Upper lobe of left lung (tissue), 6 donors: ENCODE data around the gene TRUB2. TPM values are rescaled to one million over a fixed set of nuclear protein-coding genes. Genes with fewer than 3 reads are reported as not detected.

ENCODE experiments used
- ATAC-seq, 2 donors: fragments of 200-7000 bp; cut with Tn5 transposase; one replicate each; pipeline ENCODE4 v1.9.1; 2022; ENCODE audit warnings: mild to moderate bottlenecking in 2 of 2, moderate library complexity in 2 of 2; ENCODE audit not compliant: low FRiP score in 2 of 2
- DNase-seq, 2 donors: peaks; one replicate each; pipeline ENCODE4 v3.0.0-alpha.2; 2019 to 2020
- H3K27ac ChIP-seq, 4 donors: fragments of 200-600 bp; sonication (generic); one replicate each; pipeline ENCODE4 v1.5.1; 2016 to 2019
- H3K27me3 ChIP-seq, 4 donors: fragments of 200-600 bp; sonication (generic); one replicate each; pipeline ENCODE4 v1.5.1; 2017 to 2019
- H3K36me3 ChIP-seq, 4 donors: fragments of 200-600 bp; sonication (generic); one replicate each; pipeline ENCODE4 v1.5.1; 2016 to 2019
- H3K4me1 ChIP-seq, 4 donors: fragments of 200-600 bp; sonication (generic); one replicate each; pipeline ENCODE4 v1.5.1; 2018 to 2019
- H3K4me3 ChIP-seq, 4 donors: fragments of 200-600 bp; sonication (generic); one replicate each; pipeline ENCODE4 v1.5.1; 2017 to 2019; ENCODE audit warnings: mild to moderate bottlenecking in 2 of 4, moderate library complexity in 1 of 4
- H3K9me3 ChIP-seq, 4 donors: fragments of 200-600 bp; sonication (generic); one replicate each; pipeline ENCODE4 v1.5.1; 2018 to 2019
- EP300 ChIP-seq, 4 donors: sonication (generic); formaldehyde crosslinking; IDR thresholded peaks; one replicate each; pipeline ENCODE4 v1.5.1; 2017; ENCODE audit warnings: antibody characterized with exemption in 4 of 4, control low read depth in 2 of 4
- POLR2A ChIP-seq, 4 donors: fragments of 450-650 bp; IDR thresholded peaks; one replicate each; pipeline ENCODE4 v1.5.1; 2016 to 2017; ENCODE audit warnings: antibody characterized with exemption in 4 of 4, mild to moderate bottlenecking in 2 of 4
- POLR2AphosphoS5 ChIP-seq, 2 donors: sonication (generic); formaldehyde crosslinking; IDR thresholded peaks; one replicate each; pipeline ENCODE4 v1.5.1; 2017; ENCODE audit warnings: antibody characterized with exemption in 2 of 2
- WGBS, 2 donors: methylation state at CpG; one replicate each; pipeline ENCODE4 v1.1.5; 2017 to 2018; 5-methylcytosine and 5-hydroxymethylcytosine counted together
- total RNA-seq, 6 donors: library from RNA; depleted of rRNA in 4 of 6; stranded (reverse); fragments of >200 nt in 4 of 6; gene quantifications; one replicate each; pipeline versions ENCODE4 v1.1.0 to v1.2.1, GENCODE V29; 2016 to 2021
- TF ChIP-seq, protein P1 (sequence below), 6 experiments: fragments of 450-650 bp in 4 of 6; fragments of 200-600 bp in 2 of 6; sonication (generic) in 2 of 6; IDR thresholded peaks; one replicate each; pipeline ENCODE4 v1.5.1; 2016 to 2019; ENCODE audit warnings: antibody characterized with exemption in 6 of 6
- donor health status: DM: no; HTN: no; CAD: no; lungs with moderate emphysema.
- donor health status: DM: no; HTN: yes; CAD: no; lungs with severe emphysema.

Gene TRUB2
- total RNA-seq, 6 donors from 2014 or later, result 6.9 to 24.1 (median 9.7) TPM

- Histone ChIP-seq H3K27me3 (no peaks in the 10 kb centered on the region), H3K9me3 (no peaks in the 10 kb centered on the region), H3K27ac (no peak overlapping the region), H3K4me1 (peaks cover 19 to 33% (median 22%) of the 10 kb centered on the region in 4 donors), H3K36me3 (peaks cover 0 to 43% (median 23%) of the 10 kb centered on the region in 4 donors), H3K4me3 (no peak overlapping the region)
- ATAC-seq (no peak), DNase-seq (no peak)
- TF ChIP-seq POLR2A (IDR thresholded peaks at IDR 0.05) (no peak), EP300 (IDR thresholded peaks at IDR 0.05) (no peak), POLR2AphosphoS5 (IDR thresholded peaks at IDR 0.05) (no peak)
- TF ChIP-seq, protein P1, sequence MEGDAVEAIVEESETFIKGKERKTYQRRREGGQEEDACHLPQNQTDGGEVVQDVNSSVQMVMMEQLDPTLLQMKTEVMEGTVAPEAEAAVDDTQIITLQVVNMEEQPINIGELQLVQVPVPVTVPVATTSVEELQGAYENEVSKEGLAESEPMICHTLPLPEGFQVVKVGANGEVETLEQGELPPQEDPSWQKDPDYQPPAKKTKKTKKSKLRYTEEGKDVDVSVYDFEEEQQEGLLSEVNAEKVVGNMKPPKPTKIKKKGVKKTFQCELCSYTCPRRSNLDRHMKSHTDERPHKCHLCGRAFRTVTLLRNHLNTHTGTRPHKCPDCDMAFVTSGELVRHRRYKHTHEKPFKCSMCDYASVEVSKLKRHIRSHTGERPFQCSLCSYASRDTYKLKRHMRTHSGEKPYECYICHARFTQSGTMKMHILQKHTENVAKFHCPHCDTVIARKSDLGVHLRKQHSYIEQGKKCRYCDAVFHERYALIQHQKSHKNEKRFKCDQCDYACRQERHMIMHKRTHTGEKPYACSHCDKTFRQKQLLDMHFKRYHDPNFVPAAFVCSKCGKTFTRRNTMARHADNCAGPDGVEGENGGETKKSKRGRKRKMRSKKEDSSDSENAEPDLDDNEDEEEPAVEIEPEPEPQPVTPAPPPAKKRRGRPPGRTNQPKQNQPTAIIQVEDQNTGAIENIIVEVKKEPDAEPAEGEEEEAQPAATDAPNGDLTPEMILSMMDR (IDR thresholded peaks at IDR 0.05), result no peak
- 88 to 94% methylated on average over 1 of the region's 1 CpG for WGBS, 2 donors
Measured at GRCh38 chr9:128324401-128324800, 2.2 kb upstream of the TRUB2 start.

GRCh38 chr9:128323791-128324190 lies 1.5 kb upstream of the TRUB2 start:
- peak overlapping the region in 1 of 4 donors; percentile 89 for H3K27ac ChIP-seq
- H3K4me3 ChIP-seq, result peak overlapping the region in 3 of 4 donors; percentile 66 to 95 (median 85)
- peaks cover 0 to 41% (median 22%) of the 10 kb centered on the region in 4 donors for H3K36me3 ChIP-seq
- ATAC-seq (no peak), DNase-seq (no peak)
- H3K27me3 ChIP-seq, result no peaks in the 10 kb centered on the region
- H3K4me1 ChIP-seq, result peaks cover 19 to 33% (median 22%) of the 10 kb centered on the region in 4 donors
- no peaks in the 10 kb centered on the region for H3K9me3 ChIP-seq
- WGBS, 2 donors, result 80 to 83% methylated on average over 12 of the region's 12 CpGs
- TF ChIP-seq, protein P1 (IDR thresholded peaks at IDR 0.05), result no peak
- TF ChIP-seq POLR2A (IDR thresholded peaks at IDR 0.05) (no peak), EP300 (IDR thresholded peaks at IDR 0.05) (no peak), POLR2AphosphoS5 (IDR thresholded peaks at IDR 0.05) (no peak)

DNA sequence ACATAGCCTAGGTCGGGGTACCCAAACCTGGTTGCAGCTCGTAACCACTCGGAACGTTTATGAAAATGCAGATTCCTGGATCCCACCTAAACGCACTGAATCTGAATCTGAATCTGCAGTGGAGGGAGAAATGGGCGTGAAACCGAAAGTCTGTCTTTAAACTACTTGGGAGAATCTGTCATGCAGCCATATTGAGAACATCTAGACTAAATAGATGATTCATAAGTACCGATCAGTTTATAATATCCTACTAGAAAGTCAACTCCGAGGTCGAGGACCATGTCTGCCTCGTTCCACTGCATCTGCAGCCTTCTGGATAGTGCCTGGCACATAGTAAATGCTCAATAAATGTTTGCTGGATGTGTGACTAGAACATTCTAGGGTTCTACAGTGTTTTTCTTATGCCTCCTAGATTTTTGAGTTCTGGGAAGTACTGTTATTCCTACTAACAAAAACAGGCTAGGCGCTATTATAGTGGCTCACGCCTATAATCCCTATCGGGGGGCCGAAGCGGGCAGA lies 1.0 kb upstream of the TRUB2 start:
- Histone ChIP-seq H3K27ac (peak overlapping the region; percentile 83 to 92 (median 89)), H3K27me3 (no peaks in the 10 kb centered on the region), H3K36me3 (peaks cover 0 to 44% (median 20%) of the 10 kb centered on the region in 4 donors), H3K4me1 (peaks cover 19 to 33% (median 22%) of the 10 kb centered on the region in 4 donors), H3K4me3 (peak overlapping the region; percentile 66 to 100 (median 90)), H3K9me3 (no peaks in the 10 kb centered on the region)
- 28 to 32% methylated on average over 11 to 16 of the region's 16 CpGs for WGBS, 2 donors
- DNase-seq (no peak), ATAC-seq (no peak)
- TF ChIP-seq, protein P1 (IDR thresholded peaks at IDR 0.05), result no peak
- TF ChIP-seq POLR2A (IDR thresholded peaks at IDR 0.05) (no peak), EP300 (IDR thresholded peaks at IDR 0.05) (no peak), POLR2AphosphoS5 (IDR thresholded peaks at IDR 0.05) (no peak)

DNA sequence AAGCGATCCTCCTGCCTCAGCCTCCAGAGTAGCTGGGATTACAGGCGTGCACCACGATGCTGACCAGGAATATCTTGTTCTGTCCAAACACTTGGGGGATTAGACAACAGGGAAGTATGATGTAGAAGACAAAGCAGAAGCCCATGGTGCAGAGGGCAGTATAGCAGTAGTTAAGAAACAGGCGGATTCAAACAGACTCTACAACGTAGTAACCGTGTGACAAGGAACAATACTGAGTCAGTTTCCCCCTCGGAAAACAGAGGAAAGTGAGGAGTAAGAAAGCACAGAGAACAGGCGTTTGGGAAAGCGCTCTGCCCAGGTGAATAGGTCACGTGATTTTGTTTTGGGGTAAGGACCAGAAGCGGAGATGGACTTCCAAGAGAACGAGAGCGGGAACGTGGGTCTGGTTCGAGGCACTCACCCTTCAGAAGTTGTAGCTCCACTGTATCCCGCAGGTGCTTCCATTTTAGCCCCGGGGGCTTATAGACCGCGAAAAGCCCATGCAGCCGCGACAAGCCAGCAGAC lies 306 bp downstream of the TRUB2 start:
- no peak for ATAC-seq
- 2% methylated on average over 20 to 21 of the region's 21 CpGs for WGBS, 2 donors
- peak overlapping the region; percentile 83 to 92 (median 89) for H3K27ac ChIP-seq

More for the DNA sequence above, 306 bp downstream of the TRUB2 start:
- TF ChIP-seq, protein P1 (IDR thresholded peaks at IDR 0.05), result no peak
- no peak for TF ChIP-seq POLR2A (IDR thresholded peaks at IDR 0.05)
- TF ChIP-seq EP300 (IDR thresholded peaks at IDR 0.05), result no peak
- no peak for TF ChIP-seq POLR2AphosphoS5 (IDR thresholded peaks at IDR 0.05)
- H3K4me1 ChIP-seq, result peaks cover 19 to 33% (median 22%) of the 10 kb centered on the region in 4 donors
- H3K36me3 ChIP-seq, result peaks cover 0 to 43% (median 16%) of the 10 kb centered on the region in 4 donors
- peak overlapping the region; percentile 66 to 100 (median 90) for H3K4me3 ChIP-seq
- DNase-seq, result no peak
- H3K27me3 ChIP-seq, result no peaks in the 10 kb centered on the region
- no peaks in the 10 kb centered on the region for H3K9me3 ChIP-seq
